GM18858 (cell line): ENCODE results near the gene CD300LG.
"Not testable (repeated sequence)": the region's sequence is repeated elsewhere in the genome, so short reads cannot be mapped to it uniquely, and the experiment has no call there.

Experiments used
- ATAC-seq: cut with Tn5 transposase; IDR thresholded peaks from one replicate; pipeline ENCODE4 v1.9.1; 2021; ENCODE audit not compliant: unreplicated experiment

CD300LG gene, protein sequence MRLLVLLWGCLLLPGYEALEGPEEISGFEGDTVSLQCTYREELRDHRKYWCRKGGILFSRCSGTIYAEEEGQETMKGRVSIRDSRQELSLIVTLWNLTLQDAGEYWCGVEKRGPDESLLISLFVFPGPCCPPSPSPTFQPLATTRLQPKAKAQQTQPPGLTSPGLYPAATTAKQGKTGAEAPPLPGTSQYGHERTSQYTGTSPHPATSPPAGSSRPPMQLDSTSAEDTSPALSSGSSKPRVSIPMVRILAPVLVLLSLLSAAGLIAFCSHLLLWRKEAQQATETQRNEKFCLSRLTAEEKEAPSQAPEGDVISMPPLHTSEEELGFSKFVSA

DNA sequence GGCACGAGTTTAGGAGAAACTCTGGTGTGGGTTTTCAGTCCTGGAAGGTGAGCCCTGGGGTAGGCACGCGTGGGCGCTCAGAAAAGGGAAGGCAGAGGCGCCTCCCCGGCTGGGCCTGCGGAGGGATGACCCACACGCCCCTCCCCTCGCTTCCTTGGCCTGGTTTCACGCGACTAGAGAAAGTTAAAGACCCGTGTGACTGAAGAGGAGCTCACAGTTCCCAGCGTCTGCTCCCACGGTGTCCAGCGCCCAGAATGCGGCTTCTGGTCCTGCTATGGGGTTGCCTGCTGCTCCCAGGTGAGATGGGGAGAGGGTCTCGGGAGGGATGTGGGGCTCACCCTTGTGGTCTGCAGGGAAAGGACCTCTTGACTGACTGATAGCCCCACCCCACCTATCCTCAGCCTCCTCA lies at the start of gene CD300LG:
Gene CD300LG, plus strand, starts transcription at position 214 of the 409 bp plus-strand sequence. Its CDS starts 41 bp downstream, at position 255.
- no peak for ATAC-seq

DNA sequence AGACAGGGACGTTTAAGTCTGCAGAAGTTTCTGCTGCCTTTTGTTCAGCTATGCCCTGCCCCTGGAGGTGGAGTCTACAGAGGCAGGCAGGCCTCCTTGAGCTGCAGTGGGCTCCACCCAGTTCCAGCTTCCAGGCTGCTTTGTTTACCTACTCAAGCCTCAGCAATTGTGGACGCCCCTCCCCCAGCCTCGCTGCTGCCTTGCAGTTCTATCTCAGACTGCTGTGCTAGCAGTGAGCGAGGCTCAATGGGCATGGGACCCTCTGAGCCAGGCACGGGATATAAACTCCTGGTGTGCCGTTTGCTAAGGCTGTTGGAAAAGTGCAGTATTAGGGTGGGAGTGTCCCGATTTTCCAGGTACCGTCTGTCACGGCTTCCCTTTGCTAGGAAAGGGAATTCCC lies 49.0 kb upstream of the CD300LG start:
- ATAC-seq = not testable (repeated sequence)

DNA sequence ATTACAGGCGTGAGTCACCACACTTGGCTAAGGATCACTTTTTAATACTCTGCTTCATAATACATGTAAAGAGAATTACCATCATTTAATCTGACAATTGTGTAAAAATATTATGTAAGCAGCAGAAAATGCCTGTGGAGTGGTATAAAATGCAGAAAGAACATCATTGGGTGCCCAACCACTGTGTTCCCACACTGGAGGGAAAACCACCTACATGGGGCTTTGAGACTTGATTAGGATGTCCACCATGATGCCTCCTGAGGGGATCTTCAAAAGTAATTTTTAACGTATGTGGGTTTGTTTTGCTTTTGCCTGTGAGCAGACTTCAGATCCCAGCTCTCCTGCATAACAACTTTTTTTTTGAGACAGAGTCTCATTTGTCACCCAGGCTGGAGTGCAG lies 47.9 kb upstream of the CD300LG start:
- ATAC-seq = no peak

DNA sequence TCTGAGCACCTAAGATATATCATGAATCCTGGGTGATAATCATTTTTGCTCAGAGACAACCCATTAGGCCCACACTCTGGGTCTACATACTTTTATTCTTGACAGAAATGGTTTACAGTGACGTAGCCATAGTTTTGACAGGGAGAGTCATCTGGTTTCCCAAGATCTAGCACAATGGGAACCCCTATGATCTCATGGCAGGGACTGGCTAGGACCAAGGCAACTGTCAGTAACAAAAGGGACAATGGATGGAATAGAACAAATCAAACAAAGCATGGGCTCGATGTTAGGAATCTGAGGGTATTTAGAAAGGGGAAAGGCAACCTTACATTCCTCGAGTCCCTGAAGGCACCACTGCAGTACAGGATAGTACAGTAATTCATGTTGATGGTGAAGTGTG lies 46.2 kb upstream of the CD300LG start:
- no peak for ATAC-seq

DNA sequence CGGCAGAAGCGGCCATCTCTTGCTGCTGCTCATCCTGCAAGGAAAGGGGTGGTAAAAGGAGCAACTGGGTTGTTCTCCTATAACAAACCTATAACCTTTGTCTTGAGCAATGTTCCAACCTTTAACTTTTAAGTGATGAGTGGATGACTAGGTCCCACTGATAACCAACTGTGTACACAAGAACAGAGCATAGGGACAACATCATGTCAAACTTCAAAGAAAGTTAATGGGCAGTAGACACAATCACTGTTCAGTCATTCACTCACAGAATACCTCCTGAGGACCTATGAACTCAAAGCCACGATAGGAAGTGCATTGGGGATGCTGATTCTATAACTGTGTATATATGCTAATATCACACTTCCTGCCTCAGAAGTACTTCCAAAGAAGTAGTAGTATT lies 45.1 kb upstream of the CD300LG start:
- no peak for ATAC-seq

DNA sequence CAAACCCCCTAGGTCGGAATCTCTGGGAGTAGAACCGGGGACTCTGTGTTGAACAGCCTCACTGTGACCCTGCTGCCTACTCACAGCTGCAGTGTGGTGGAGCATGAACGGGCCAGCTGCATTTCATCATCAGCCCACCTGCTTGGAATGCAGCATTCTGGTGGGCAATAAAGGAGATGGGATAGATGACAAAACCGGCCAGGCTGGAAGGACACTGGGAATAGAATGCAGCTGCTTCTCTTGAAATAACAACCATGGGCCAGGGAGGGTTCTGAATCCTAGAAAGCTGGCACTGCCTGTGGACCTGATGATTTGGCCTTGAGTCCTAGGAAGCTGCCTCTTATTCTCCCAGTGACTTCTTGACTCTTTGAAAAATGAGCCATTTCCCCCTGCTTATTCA lies 43.2 kb upstream of the CD300LG start:
- ATAC-seq = no peak

DNA sequence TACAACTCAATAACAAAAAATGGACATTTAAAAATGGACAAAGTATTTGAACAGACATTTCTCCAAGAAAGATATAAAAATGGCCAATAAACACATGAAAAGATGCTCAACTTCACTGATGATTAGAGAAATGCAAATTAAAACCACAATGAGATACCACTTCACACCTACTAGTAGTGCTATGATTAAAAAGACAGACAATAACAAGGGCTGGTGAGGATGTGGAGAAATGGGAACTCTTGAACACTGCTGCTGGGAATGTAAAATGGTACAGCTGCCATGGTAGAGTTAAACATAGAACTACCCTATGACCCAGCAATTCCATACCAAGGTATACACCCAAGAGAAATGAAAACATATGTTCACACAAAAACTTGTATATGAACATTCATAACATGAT lies 41.9 kb upstream of the CD300LG start:
- ATAC-seq = no peak

DNA sequence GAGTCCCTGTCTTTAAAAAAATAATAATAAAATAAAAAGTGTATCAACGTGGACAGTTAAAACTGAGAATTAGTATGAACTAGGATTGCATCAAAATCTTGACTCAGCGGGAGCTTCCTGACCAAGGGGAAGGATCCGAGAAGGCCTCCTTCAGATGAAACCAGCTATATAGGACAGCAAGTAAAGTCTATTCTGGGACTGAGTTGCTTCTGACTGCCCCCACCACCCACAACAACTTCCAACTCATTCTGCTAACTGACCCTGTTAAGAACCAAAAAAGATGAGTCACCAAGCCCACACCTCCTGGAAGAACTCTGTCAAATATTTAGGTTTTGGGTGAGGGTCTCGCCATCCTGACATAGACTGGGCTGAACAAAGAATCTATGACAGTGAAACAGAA lies 38.9 kb upstream of the CD300LG start:
- ATAC-seq = no peak

DNA sequence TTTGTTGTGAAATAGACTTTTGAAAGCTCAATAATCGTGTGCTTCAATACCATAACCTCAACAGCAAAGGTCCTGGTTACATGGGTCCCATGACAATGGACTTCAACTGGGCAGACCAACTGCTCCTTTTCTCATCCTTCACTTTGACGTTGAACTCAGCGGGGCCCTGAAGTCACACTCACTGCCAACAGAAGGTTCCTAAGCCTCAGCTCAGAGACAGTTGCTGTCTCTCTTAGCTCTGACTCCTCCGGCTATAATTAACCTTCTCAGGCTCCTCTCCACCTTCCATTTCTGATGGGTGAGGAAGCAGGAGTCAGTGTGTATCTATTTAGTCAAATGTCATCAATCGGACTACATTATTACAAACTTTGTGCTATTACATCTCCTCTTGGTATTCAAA lies 37.9 kb upstream of the CD300LG start:
- ATAC-seq = no peak

DNA sequence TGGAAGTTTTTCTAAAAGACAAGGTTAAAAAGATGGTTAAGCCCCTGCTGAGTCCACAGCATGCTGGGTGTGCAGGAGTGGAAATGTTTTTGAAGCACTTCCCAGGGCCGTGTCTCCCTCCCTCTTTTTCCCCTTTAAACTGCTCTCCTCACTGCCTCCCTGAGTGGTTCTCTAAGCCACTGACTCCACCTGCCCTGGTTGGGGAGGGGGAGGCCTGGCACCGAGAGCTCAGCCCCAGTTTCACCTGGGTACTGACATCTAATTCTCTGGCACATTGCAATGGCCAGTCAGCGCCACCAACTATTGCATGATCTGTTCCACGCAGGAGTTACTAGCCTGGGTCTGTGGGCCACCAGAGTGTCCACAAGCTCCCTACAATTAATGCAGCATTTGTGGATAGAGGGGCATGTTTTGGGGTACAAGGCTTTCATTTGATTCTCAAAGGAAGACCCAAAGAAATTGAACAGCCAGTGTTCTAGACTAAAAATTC lies 36.7 kb upstream of the CD300LG start:
- no peak for ATAC-seq

DNA sequence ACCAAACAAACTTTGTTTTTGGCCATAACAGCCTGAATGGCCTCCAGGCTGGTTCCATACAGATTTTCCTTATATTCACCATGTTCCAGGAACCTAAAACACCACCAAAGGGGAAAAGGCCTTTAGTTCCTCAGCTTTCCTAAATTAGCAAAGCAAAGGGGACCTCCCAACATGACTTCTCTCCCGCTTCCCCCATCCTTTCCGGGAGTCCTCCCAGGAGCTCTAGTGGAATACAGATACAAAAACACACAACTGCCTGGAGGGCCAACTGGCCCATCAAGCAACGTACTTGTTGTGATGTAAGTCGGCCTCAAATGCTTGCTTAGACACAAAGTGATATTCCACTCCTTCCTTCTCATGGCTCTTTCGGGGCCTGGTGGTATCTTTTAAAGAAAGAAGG lies 36.2 kb upstream of the CD300LG start:
- no peak for ATAC-seq

DNA sequence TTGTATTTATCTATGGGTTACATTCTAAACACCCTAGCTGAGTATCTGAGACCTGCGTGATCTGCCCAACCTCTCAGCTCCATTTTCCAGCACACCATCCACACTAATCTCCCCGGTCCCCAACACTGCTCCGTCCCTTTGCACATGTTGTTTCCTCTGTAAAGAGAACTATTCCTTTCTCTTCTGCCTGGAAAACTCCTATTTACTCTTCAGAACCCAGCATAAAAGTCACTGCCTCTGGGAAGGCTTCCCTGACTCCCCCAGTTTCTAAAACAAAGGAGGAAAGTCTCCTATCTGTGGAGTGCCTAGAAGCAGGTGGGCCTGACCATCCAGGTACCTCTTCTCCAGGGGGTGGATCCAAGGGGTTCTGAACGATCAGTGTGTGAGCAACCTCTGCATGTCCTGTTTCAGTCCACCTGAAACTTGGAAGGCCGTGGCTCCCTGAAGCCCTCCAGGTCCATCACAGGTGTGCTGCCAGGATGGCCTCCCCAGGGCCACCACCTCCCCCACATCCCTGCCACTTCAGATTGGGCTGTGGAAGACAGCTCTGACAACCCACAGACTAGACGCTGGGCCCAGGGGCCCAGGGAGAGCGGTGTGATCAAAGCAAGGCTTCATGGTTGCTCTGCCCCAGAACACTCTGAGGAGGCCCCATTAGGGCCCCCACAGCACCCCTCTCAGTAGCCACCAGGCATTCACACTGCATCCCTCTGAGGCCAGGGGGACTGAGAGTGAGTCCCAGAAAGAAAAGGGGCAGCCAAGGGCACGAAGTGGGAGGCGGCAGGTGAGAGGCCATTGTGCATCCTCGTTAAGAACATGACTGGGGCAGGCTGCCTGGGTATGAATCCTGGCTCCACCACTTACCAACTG lies 34.3 kb upstream of the CD300LG start:
- ATAC-seq = no peak

DNA sequence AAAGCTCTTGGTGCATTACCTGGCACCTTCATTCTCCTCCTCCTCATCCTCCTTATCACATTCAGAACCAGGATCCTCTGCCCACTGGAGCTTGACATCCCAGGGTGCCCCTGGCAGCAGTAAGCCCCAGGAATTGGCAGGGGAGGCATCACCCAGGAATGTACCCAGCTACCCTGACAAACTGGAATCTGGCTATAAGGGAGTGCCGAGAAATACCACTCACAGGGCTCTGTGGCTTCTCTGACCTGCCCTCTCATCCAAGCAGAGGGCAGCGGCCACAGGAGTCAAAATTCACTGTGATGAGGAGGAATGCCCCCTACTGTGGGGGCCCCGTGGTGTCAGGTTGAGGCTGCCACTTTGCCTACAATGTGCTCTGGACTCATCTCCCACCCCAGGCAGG lies 33.6 kb upstream of the CD300LG start:
- no peak for ATAC-seq

DNA sequence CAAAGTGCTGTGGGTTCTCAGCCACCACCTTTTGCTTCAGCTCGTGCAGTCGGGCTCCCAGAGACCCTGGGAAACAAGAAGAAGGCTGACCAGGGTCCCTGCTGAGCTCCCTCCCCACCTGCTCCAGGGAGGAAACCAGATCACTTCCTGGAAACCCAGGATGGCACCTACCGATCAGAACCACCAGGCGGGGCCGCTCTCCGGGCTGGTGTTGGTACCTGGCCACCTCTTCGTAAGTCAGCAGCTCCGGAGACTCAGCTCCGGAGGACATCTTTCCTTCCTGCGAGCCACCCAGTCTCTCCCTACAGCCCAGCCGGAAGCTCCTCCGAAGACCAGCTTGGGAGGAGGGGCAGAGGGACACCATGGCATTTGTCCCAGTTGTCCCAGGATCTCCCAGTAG lies 33.0 kb upstream of the CD300LG start:
- ATAC-seq = no peak

DNA sequence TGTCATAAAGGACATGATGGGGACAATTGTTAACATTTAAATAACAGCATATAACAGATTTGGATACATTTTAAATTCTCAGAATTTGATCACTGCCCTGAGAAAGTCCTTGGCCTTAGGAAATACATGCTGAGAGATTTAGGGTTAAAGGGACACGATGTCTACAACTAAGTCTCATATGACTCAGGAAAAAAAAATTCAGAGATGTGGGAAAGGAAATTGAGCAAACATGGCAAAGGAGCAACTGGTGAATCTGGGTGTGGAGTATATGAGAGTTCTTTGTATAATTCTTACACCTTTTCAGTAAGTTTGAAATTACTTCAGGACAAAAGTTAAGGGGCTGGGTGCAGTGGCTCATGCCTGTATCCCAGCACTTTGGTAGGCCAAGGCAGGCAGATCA lies 32.3 kb upstream of the CD300LG start:
- no peak for ATAC-seq

DNA sequence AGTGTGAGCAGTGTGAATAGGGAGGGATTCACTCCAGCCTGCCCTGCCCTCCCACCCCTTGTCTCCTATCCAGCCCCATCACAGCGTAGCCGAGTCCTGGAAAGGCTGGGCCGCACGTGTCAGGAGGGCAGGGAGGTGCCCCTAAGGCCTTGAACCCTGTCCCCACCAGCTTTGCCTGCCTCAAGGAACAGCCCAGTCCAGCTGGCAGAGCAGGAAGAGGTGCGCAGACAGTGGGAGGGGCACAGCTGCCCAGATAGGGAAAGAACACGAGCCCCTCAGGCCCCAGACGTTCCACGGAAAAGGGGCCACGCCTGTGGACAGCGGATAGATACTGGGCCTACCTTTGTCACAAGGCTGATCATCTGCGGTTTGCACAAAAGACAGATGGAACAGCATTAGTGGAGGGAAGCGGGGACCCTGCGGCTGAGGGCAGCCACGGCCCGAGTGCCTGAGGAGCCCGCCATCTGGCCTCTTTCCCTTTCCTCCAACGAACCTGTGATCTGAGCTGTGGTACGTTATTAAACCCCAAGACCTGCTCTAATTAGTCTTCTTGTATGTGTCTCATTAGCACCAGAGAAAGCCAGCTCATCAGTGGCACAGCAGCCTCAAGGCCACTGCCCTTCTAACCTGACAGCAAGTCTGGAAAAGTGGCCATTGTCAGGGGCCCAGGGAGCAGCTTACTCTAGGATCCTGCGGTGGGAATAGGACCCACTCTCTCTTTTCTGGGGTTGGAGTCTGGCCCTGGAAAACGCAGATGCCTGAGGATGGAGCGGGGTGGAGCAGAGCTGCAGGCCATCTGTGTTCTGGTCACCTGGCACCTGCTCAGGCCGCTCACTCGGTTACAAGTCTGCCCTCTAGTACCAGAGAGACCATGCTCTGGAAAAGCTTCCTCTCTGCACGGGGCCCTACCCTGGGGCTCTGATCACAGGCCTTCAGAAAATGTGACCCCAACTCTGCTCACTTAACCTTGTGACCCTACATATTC lies 30.3 kb upstream of the CD300LG start:
- no peak for ATAC-seq

DNA sequence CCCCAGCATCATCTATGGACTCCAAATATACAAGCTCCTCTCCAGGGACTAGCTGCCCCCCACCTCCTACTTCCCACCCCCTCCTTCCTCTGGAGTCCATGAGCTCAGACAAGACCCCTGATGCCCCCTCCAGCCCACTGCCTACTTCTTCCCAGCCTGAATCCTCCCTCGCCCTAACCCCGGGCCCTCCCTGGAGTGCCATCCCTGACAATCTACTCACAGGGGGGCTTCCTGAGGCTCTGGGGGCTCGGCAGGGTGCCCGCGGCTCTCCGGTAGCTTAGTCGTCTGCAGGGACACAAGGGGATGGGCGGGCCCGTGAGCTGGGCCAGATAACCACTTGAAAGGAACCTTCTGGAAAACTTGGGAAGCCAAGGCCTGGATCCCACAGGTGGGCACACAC lies 29.1 kb upstream of the CD300LG start:
- no peak for ATAC-seq

DNA sequence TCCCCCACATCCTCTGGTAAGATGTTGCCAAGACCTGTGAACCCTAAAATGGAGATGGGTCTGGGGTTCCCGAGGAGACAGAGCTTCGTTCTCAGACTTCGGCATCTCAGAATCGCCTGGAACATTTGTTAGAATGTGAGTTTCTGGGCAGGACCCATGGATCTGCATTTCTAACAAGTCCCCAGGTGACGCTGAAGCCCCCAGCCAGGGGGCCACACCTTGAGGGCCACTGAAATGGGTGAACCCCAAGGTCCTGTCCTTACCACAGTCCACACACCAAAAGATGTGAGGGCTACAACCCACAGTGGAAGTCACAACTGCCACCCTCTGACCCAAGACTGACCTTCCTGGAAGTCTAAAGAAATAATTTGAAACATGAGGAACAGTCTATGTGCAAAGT lies 28.0 kb upstream of the CD300LG start:
- ATAC-seq = no peak

DNA sequence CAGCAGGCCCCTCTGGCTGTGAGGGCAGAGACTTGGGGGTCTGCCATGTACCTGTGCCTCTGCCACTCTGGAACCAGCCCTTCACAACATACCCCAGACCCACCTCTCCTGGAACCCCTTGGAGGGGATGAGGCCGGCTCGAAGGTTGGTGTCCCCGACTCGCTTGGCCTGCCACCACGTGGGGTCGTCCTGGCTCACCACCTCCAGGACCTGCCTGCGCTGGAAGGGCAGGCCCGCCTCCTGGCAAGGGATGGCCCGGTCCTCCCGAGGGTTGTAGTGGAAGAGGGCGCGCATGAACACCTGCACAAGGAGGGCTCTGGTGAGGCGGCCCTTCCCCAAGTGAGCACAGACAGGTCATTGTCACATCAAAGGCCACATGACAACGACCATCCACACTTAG lies 26.2 kb upstream of the CD300LG start:
- ATAC-seq = no peak

DNA sequence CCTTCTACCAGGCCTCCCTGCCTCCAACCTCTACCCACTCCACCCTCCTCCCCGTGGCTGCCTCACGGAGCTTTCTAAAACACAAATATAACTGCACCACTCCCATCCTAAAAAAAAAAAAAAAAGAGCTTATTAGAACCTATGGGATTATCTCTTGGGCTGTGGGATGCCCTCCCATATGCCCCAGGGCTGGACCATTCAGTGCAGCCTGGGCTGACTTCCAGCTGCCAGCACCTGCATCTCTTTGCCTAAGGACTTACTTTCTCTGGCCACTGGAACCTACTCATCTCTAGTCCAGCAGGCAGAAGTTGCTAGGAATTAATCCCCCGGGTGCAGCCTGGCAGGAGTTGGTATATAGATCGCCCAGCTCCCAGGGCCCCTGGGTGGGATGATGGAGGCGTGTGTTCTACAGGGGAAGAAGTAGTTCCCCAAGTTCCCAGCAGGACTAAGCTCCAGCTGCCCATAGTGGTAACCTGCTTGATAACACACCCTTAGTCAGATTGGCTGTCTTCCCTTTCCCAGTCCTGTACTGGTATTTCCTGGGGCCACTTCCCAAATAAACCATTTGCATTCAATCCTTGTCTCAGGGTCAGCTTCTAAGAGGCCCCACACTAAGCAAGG lies 24.3 kb upstream of the CD300LG start:
- no peak for ATAC-seq
